ENCODE data around the gene GTF3C1.

The GTF3C1 gene

DNA sequence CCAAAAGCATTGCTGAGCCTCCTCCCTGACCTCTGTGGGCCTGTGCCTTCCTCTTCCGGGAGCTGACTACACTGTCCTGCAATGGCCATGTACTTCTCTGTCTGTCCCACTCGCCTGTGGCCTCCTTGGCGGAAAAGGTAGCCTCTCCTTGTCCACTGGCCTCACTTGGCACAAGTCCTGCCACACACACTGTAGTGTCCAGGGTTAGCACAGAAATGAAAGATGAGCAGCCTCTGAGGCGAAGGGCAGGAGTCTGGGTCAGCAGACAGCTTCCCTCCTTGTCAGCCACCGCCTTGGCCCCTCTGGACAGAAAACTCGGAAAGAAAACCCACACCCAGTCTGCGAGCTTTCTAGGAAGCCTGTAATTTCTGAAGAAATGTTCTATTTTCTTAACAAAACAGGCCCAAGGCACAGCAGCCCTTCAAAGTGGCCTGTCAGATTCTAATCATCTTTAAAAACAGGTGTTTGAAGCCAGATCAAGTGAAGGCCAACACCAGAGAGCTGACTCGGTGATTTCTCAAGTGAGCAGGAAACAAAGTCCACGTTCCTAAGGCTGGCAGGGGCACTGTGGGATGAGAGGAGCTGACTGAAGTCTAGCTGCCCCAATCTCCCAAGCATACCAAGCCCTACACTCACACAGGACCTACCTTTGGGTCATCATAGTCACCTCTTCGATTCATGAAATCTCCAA lies 67.2 kb downstream of the GTF3C1 start:
- no peak for DNase-seq

- DNase-seq: no peak
Observed at GRCh38 chr16:27481282-27481934, 68.3 kb downstream of the GTF3C1 start.

DNA sequence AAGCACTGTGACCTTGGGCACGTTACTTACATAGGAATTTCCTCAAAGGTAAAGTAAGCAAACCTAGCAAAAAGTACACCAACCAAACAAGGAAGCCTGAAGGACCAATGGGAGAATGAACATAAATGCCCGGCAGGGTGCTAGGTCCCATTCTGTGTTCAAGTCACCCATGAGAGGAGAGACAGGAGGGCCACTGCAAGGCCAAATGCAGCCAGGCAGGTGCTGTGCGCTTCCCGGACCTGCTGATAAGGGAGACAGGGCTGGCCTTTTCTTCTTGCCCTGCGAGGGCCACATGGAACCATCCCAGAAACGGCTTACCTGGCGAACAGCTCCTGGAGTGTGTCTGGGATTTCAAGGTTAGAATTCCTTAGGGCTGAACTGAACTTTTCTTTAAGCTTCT lies 69.0 kb downstream of the GTF3C1 start:
- no peak for DNase-seq

DNA sequence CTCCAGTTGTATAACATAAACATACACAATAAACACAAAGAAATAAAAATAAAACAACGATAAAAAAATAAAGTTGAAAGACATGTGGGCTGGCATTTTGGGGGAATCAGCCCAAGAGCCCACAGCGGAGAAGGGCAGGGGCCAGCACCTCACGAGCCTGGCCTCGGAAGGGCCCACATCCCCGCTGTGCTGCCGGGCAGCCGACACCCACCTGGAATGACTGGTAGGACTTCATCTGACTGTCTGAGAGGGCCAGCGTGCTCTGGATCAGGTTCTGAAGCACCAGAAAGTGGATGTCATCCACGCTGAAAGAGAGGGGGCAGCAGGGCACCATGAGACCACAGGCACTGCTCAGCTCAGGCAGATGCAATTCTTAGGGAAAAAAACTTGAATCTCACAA lies 73.5 kb downstream of the GTF3C1 start:
- DNase-seq: no peak

- DNase-seq: no peak
Observed at GRCh38 chr16:27475561-27475960, 74.2 kb downstream of the GTF3C1 start.

GRCh38 chr16:27474921-27475320 lies 74.8 kb downstream of the GTF3C1 start:
- no peak for DNase-seq

- no peak for DNase-seq
Observed at GRCh38 chr16:27474041-27474440, 75.7 kb downstream of the GTF3C1 start.

DNA sequence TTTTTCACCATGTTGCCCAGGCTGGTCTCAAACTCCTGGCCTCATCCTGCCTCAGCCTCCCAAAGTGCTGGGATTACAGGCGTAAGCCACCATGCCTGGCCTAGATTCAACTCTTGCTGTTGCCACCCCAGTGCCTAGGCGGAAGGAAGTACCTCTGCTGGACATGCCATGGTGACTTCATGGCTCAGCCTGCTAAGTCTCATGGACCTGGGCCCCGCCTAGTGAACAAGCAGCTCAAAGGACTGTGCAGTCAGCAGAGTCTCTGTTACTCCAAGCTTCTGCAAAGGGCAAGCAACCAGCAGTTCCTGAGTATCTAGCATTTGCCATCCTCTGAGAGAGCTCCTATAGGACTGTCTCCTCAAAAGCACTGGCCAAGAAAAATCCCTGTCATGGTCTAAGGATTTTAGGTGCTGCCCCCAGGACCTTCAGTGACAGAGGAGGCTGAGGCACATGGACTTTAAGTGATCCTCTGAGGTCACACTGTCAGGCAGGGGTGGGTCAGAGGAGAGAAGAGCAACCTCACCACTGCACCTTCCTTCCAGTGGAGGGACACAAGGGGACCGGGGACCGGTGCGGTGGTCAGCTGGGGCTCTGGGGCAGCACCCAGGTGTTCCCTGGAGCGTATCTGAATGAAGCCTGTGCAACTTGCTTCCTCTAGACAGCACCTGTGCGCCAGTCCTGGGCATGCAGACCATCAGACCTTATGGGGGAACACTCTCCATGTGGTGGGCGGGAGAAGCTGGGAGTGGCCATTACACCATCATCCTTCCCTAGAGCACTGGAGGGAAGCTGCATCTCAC lies 76.4 kb downstream of the GTF3C1 start:
- DNase-seq: no peak

- DNase-seq: no peak
Observed at GRCh38 chr16:27472091-27473020, 77.4 kb downstream of the GTF3C1 start.

GRCh38 chr16:27471661-27472060 lies 78.1 kb downstream of the GTF3C1 start:
- DNase-seq: no peak

DNA sequence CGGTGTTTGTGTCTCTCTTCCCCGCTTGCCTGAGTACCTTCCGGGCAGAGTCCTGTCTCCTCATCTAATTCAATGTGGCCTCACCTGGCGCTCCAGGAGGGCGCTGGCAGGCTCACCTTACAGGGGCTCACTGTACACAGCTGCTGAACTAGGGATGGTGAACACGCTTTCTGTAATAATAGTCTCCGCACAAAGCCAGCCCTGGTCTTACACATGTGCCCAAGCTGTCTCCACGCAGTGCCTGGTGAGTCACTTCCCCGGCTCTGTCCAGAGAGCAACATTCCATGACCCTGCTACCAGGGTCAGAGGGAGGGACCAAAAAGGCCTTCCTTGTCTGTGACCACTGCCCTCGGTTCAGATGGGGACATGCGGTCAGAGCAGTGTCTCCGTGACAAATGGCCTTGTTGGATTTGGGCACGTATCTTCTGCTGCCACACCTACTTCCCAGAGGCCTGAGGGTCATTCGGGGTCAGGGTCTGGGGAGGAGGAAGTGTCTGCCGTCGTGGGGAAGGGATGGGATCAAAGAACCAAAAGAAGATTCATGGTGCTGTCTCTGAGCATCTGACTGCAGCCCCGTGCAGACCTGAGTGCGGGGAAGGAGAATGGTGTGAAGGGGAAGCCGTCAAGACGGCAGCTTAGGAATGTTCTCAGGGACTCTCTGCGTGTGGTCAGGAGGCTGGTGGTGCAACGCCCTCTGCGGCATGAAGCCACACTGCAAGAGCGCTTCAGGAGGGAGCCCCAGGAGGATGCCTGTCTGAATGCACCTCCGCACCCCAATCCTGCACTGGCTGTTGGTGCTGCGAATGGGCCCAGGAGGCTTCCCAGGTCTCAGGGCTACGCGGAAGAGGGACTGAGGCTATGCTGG lies 78.9 kb downstream of the GTF3C1 start:
- no peak for DNase-seq

- DNase-seq: no peak
Observed at GRCh38 chr16:27468941-27469531, 80.7 kb downstream of the GTF3C1 start.

DNA sequence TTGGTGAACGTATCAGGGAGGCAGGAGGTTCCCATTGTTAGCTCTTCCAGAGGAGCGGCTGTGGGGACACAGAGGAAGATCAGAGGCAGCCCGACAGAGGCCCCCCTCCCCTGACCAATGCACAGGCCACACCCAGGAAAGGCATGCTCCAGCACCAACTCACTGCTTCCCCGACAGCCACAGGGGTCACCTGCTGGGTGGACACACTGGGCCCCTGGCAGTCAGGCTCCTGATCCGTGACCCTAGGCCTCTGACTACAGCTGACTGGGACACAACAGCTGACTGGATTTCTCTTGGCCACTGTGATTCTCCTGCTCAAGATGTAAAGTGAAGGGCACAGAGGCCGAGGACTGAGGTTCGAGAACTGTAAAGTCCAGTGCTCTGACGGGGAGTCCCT lies 84.2 kb downstream of the GTF3C1 start:
- DNase-seq: no peak

GRCh38 chr16:27464626-27465482 lies 84.9 kb downstream of the GTF3C1 start:
- DNase-seq: no peak

- DNase-seq: peak; percentile 43
Observed at GRCh38 chr16:27463741-27464591, 85.7 kb downstream of the GTF3C1 start.

DNA sequence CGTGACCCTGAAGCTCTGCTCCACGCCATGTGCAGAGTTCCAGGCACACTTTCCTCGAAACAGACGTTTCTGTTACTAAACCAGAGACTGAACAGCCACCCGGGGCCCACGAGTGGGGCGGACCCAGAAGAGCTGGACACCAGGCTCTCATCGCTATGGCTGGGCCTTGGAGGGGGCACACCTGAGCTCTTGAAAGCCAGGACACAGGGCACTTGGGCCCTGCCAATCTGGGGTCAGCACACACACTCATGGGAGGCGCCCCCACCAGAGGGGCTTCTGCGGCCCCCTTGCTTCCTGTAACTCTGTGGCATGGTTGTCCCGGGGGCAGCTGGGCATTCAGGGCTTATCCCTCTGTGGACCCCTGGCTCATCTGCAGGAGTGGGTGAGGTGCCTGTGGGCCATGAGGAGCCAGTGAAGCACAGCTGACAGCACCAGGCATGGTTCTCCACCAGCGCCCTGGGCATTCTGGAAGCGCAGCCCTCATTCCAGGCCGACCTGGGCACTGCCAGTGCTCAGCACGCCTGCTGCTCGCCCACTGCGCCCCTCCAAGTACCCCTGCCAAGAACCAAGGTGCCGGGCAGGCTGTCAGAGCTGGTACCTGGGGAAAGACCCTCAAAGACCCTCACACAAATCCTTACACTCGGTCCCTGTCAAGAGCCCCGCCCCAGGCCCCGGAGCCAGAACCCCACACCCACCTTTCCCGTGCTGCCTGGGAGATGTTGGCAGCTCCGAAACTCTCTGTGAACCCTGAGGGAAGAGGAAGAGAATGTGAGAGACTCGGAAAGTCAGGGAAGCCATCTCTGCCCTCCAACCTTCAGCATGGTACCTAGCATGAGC lies 86.6 kb downstream of the GTF3C1 start:
- no peak for DNase-seq

- no peak for DNase-seq
Observed at GRCh38 chr16:27462200-27462845, 87.4 kb downstream of the GTF3C1 start.
